Gastroesophageal sphincter (tissue), 4 donors: ENCODE results near the gene GRIFIN. TPM values are rescaled to one million over a fixed set of nuclear protein-coding genes. Genes with fewer than 3 reads are reported as not detected.

Experiments
- ATAC-seq: fragments of 150-250 bp; one replicate; pipeline ENCODE4 v1.9.1; 2016; ENCODE audit warnings: mild to moderate bottlenecking, moderate library complexity
- H3K27ac ChIP-seq, 4 donors: fragments of 200-600 bp; sonication (generic) in 3 of 4; 1 replicate in 3 of 4; 2 replicates in 1 of 4; pipeline ENCODE4 v1.5.1; 2016 to 2019
- H3K27me3 ChIP-seq: fragments of 200-600 bp; sonication (generic); one replicate; pipeline ENCODE4 v1.5.1; 2019
- H3K36me3 ChIP-seq, 2 donors: fragments of 200-600 bp; sonication (generic); one replicate each; pipeline ENCODE4 v1.5.1; 2019; ENCODE audit warnings: control low read depth in 1 of 2
- H3K4me1 ChIP-seq, 3 donors: fragments of 200-600 bp; sonication (generic); 1 replicate in 2 of 3; 2 replicates in 1 of 3; pipeline ENCODE4 v1.5.1; 2016 to 2019; ENCODE audit warnings: control low read depth in 2 of 3
- H3K4me3 ChIP-seq, 2 donors: fragments of 200-600 bp; sonication (generic); one replicate each; pipeline ENCODE4 v1.5.1; 2019; ENCODE audit warnings: mild to moderate bottlenecking in 1 of 2, moderate library complexity in 1 of 2
- H3K9me3 ChIP-seq, 3 donors: fragments of 200-600 bp; sonication (generic); one replicate each; pipeline ENCODE4 v1.5.1; 2017 to 2019; ENCODE audit warnings: control low read depth in 2 of 3
- CTCF ChIP-seq, 4 experiments: fragments of 200-600 bp in 2 of 4; fragments of 450-650 bp in 2 of 4; sonication (generic) in 1 of 4; IDR thresholded peaks; one replicate each; pipeline ENCODE4 v1.5.1; 2017 to 2019; ENCODE audit warnings: antibody characterized with exemption in 4 of 4, mild to moderate bottlenecking in 2 of 4, moderate library complexity in 2 of 4
- EP300 ChIP-seq: sonication (generic); formaldehyde crosslinking; IDR thresholded peaks from one replicate; pipeline ENCODE4 v1.6.1; 2017; ENCODE audit warnings: antibody characterized with exemption, mild to moderate bottlenecking
- POLR2A ChIP-seq, 2 donors: fragments of 450-650 bp; IDR thresholded peaks; one replicate each; pipeline ENCODE4 v1.6.1; 2017; ENCODE audit warnings: antibody characterized with exemption in 2 of 2, mild to moderate bottlenecking in 2 of 2, moderate library complexity in 1 of 2
- POLR2AphosphoS5 ChIP-seq: sonication (generic); formaldehyde crosslinking; IDR thresholded peaks from one replicate; pipeline ENCODE4 v1.6.1; 2017; ENCODE audit warnings: antibody characterized with exemption
- WGBS, 2 donors: methylation state at CpG; one replicate each; pipeline ENCODE4 v1.1.5; 2018; ENCODE audit warnings: low coverage in 1 of 2; 5-methylcytosine and 5-hydroxymethylcytosine counted together
- total RNA-seq, 4 donors: library from RNA; depleted of rRNA; stranded (reverse); fragments of >200 nt; gene quantifications; one replicate each; pipeline ENCODE4 v1.1.0, GENCODE V29; 2016

The GRIFIN gene
- total RNA-seq, 4 donors from 2014 or later = not detected

GRCh38 chr7:2433713-2434550 lies 42.3 kb downstream of the GRIFIN start:
- ATAC-seq = no peak
- Histone ChIP-seq H3K27me3 (no peaks in the 10 kb centered on the region), H3K36me3 (peaks cover 0 to 64% of the 10 kb centered on the region in 2 donors), H3K9me3 (peaks cover 0 to 5% (median 0%) of the 10 kb centered on the region in 3 donors), H3K4me1 (peaks cover 0 to 11% (median 7%) of the 10 kb centered on the region in 3 donors), H3K4me3 (no peak overlapping the region), H3K27ac (no peak overlapping the region)
- TF ChIP-seq POLR2A (IDR thresholded peaks at IDR 0.05) (no peak), CTCF (IDR thresholded peaks at IDR 0.05) (no peak), POLR2AphosphoS5 (no peak)
- 80 to 95% methylated on average over 1 to 30 of the region's 42 CpGs for WGBS, 2 donors

- Histone ChIP-seq H3K9me3 (peaks cover 0 to 5% (median 0%) of the 10 kb centered on the region in 3 donors), H3K36me3 (peaks cover 0 to 57% of the 10 kb centered on the region in 2 donors), H3K27ac (no peak overlapping the region), H3K4me3 (no peak overlapping the region), H3K27me3 (no peaks in the 10 kb centered on the region), H3K4me1 (peaks cover 0 to 3% (median 2%) of the 10 kb centered on the region in 3 donors)
- 99 to 100% methylated on average over 3 to 35 of the region's 85 CpGs for WGBS, 2 donors
- TF ChIP-seq POLR2AphosphoS5 = no peak
- TF ChIP-seq CTCF (IDR thresholded peaks at IDR 0.05) = no peak
- TF ChIP-seq EP300 = no peak
- TF ChIP-seq POLR2A (IDR thresholded peaks at IDR 0.05) = no peak
- ATAC-seq = no peak
Observed at GRCh38 chr7:2432910-2433712, 43.1 kb downstream of the GRIFIN start.

GRCh38 chr7:2431260-2431867 lies 44.8 kb downstream of the GRIFIN start:
- H3K27ac ChIP-seq = no peak overlapping the region
- no peak for ATAC-seq
- TF ChIP-seq CTCF (IDR thresholded peaks at IDR 0.05) (peak in 1 of 4 experiments; percentile 34), EP300 (no peak)
- no peak overlapping the region for H3K4me3 ChIP-seq
- peaks cover 0 to 41% of the 10 kb centered on the region in 2 donors for H3K36me3 ChIP-seq
- H3K27me3 ChIP-seq = no peaks in the 10 kb centered on the region
- H3K9me3 ChIP-seq = peaks cover 0 to 5% (median 0%) of the 10 kb centered on the region in 3 donors
- no peaks in the 10 kb centered on the region for H3K4me1 ChIP-seq
- 79 to 100% methylated on average over 1 to 3 of the region's 3 CpGs for WGBS, 2 donors

- Histone ChIP-seq H3K4me3 (no peak overlapping the region), H3K27ac (no peak overlapping the region), H3K36me3 (peaks cover 0 to 5% of the 10 kb centered on the region in 2 donors), H3K27me3 (no peaks in the 10 kb centered on the region), H3K9me3 (peaks cover 0 to 5% (median 0%) of the 10 kb centered on the region in 3 donors), H3K4me1 (no peaks in the 10 kb centered on the region)
- no peak for ATAC-seq
- 72 to 80% methylated on average over 2 to 9 of the region's 10 CpGs for WGBS, 2 donors
- no peak for TF ChIP-seq EP300
- no peak for TF ChIP-seq POLR2A (IDR thresholded peaks at IDR 0.05)
- TF ChIP-seq POLR2AphosphoS5 = no peak
- TF ChIP-seq CTCF (IDR thresholded peaks at IDR 0.05) = no peak
Observed at GRCh38 chr7:2425749-2426148, 50.4 kb downstream of the GRIFIN start.

Other genes with a start within 250 kb of the GRIFIN start
- gene MAD1L1, start 243.5 kb downstream of the GRIFIN start, total RNA-seq = 10 to 100 TPM; 22.3 to 56.6 (median 35.0) TPM
- gene MRM2, start 234.2 kb downstream of the GRIFIN start, total RNA-seq = 10 to 100 TPM; 16.0 to 21.9 (median 17.8) TPM
- gene NUDT1, start 234.2 kb downstream of the GRIFIN start, total RNA-seq = 10 to 100 TPM in 2 of 4 donors, 1 to 10 TPM in 2; 4.3 to 15.9 (median 10.6) TPM
- 10 to 100 TPM in 2 of 4 donors, 1 to 10 TPM in 2; 8.7 to 17.8 (median 9.8) TPM for gene SNX8, start 162.0 kb downstream of the GRIFIN start, total RNA-seq
- gene EIF3B, start 121.6 kb downstream of the GRIFIN start, total RNA-seq = 100 to 1,000 TPM; 126 to 147 (median 137) TPM
- gene CHST12, start 72.8 kb downstream of the GRIFIN start, total RNA-seq = 10 to 100 TPM in 3 of 4 donors, 1 to 10 TPM in 1; 8.3 to 18.3 (median 13.4) TPM
- gene LFNG, start 43.4 kb upstream of the GRIFIN start, total RNA-seq = 1 to 10 TPM; 4.4 to 9.8 (median 8.4) TPM
- 10 to 100 TPM; 19.9 to 36.0 (median 32.4) TPM for gene BRAT1, start 79.1 kb upstream of the GRIFIN start, total RNA-seq
- 10 to 100 TPM in 3 of 4 donors, 1 to 10 TPM in 1; 9.7 to 23.5 (median 15.6) TPM for gene IQCE, start 82.6 kb upstream of the GRIFIN start, total RNA-seq
- gene TTYH3, start 155.6 kb upstream of the GRIFIN start, total RNA-seq = 10 to 100 TPM; 11.2 to 29.8 (median 16.9) TPM
- under 1 TPM; 0.12 to 0.62 (median 0.32) TPM for gene AMZ1, start 211.8 kb upstream of the GRIFIN start, total RNA-seq